Measurements from ENCODE around the gene EML6. TPM values are rescaled to one million over a fixed set of nuclear protein-coding genes. Genes with fewer than 3 reads are reported as not detected.

The EML6 gene
- total and polyA plus RNA-seq, 2 of the 13 experiments (the other 11 are each of a cell fraction or from before 2014, with no cell fraction given): 17.2 to 32.4 TPM

DNA sequence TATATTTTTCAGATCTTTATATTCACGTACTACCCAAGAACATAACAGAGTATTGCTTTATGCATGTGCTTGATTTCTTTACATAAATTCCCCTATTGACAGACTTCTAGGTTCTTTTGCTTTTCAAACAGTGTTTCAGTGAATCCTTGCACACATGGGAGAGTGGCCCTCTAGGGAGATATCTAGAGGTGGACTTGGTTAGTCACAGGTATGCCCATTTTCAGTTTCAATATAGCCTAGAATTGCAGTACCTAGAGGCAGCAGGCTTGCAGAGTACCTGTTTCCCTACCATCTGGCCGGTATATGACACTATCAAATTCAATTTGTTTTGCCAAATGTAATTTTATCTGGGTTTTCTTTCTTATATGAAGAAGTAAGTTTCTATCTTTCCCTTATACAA is 36.8 kb downstream of the EML6 start:
- CTCF ChIA-PET (ENCODE audit: low intra/inter-chr PET ratio, low total read pairs): no interaction called here
- Histone ChIP-seq H3K27me3 (ENCODE audit: control insufficient read depth in 1 of 2, insufficient read depth in 2 of 2, low read length in 2 of 2) (no peaks in the 10 kb centered on the region), H3K9me3 (ENCODE audit: low read length) (no peaks in the 10 kb centered on the region), H3K4me1 (ENCODE audit: insufficient read depth, low read length) (0 out of 2 replicates have a peak, but pooled peaks cover 5% of the 10 kb centered on the region), H4K20me1 (ENCODE audit: insufficient read depth, low read length) (no peaks in the 10 kb centered on the region), H3K36me3 (replicated peaks in 1 of 2; ENCODE audit: control insufficient read depth in 1 of 2, insufficient read depth in 2 of 2, low read length in 2 of 2) (no peaks in the 10 kb centered on the region), H3K4me3 (replicated peaks in 1 of 3; ENCODE audit: insufficient read depth in 1 of 3, low read depth in 2 of 3, low read length in 3 of 3) (no peak overlapping the region), H3K27ac (ENCODE audit: extremely low read length, insufficient read depth, low read length) (no peak overlapping the region), H2AFZ (ENCODE audit: low read length) (no peak overlapping the region), H3K4me2 (ENCODE audit: low read depth, low read length) (no peak overlapping the region), H3K79me2 (ENCODE audit: insufficient read depth, low read length) (no peaks in the 10 kb centered on the region), H3K9ac (ENCODE audit: insufficient read depth, low read depth, low read length) (no peak overlapping the region)
- WGBS (ENCODE audit: low lambda C conversion rate): 97% methylated on average over 2 of the region's 2 CpGs
- ATAC-seq: no peak
- BruUV-seq (replicated peaks): no TSS peak
- no peak for DNase-seq (ENCODE audit: low spot score)
- POLR2A ChIA-PET: no interaction called here
- TF ChIP-seq ZNF3 (CRISPR knock-in tag; IDR thresholded peaks at IDR 0.05) (no peak), TMF1 (CRISPR knock-in tag; IDR thresholded peaks at IDR 0.05; ENCODE audit: low read depth) (no peak)
- TF ChIP-seq, protein P1, sequence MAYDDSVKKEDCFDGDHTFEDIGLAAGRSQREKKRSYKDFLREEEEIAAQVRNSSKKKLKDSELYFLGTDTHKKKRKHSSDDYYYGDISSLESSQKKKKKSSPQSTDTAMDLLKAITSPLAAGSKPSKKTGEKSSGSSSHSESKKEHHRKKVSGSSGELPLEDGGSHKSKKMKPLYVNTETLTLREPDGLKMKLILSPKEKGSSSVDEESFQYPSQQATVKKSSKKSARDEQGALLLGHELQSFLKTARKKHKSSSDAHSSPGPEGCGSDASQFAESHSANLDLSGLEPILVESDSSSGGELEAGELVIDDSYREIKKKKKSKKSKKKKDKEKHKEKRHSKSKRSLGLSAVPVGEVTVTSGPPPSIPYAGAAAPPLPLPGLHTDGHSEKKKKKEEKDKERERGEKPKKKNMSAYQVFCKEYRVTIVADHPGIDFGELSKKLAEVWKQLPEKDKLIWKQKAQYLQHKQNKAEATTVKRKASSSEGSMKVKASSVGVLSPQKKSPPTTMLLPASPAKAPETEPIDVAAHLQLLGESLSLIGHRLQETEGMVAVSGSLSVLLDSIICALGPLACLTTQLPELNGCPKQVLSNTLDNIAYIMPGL (CRISPR knock-in tag; IDR thresholded peaks at IDR 0.05; ENCODE audit: borderline replicate concordance in 1 of 2, low read depth in 1 of 2): no peak
- in situ Hi-C loops (cut with HindIII; ENCODE audit: extremely low pct_ligation_motif_present, low pct_unique_long_range_greater_than_20kb): no loop called here
- intact Hi-C loops (cut with micrococcal nuclease; ENCODE audit: unreplicated experiment): no loop called here
- FAIRE-seq: no peak

DNA sequence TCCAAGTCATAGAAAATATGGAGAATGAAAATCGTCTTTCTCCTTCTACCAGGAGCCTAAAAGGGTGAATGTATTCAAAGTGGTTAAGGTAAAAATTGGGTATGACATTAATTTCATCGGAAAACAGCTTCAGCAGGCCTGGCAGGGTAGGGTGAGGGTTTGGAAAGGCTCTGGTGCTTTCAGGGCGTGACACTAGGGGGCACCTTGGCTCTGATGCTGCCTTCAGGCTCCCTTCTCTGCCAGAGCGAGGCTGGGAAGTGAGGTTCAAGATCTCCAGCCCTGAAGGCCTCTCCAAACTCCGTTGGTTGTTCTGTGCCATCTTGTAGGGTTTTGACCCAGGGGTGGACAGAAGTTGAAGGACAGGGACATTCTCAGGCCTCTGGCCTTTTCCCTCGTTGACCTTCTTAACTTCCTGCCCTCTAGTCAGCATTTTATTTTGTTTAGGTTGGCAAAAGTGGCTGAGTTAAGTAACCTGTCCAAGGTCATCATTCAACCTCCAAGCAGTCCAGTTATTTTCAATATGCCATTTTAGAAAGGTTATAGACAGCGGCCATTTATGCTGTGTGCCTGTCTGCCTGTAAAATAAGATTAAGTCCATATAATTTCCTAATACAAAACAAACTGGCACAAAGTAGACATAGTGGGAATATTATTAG is 40.3 kb downstream of the EML6 start:
- H2AFZ ChIP-seq (ENCODE audit: low read length): no peak overlapping the region
- ATAC-seq (peak; percentile 58; the same call in 2 of the 3 replicates), DNase-seq (ENCODE audit: low spot score) (no peak), FAIRE-seq (no peak)
- POLR2A ChIA-PET: no interaction called here
- H3K27me3 ChIP-seq (ENCODE audit: control insufficient read depth in 1 of 2, insufficient read depth in 2 of 2, low read length in 2 of 2): no peaks in the 10 kb centered on the region
- H3K9ac ChIP-seq (ENCODE audit: insufficient read depth, low read depth, low read length): no peak overlapping the region
- 0 out of 2 replicates have a peak, but pooled peaks cover 5% of the 10 kb centered on the region for H3K4me1 ChIP-seq (ENCODE audit: insufficient read depth, low read length)
- CTCF ChIA-PET (ENCODE audit: low intra/inter-chr PET ratio, low total read pairs): no interaction called here
- no peak overlapping the region for H3K27ac ChIP-seq (ENCODE audit: extremely low read length, insufficient read depth, low read length)
- no peaks in the 10 kb centered on the region for H4K20me1 ChIP-seq (ENCODE audit: insufficient read depth, low read length)
- H3K79me2 ChIP-seq (ENCODE audit: insufficient read depth, low read length): no peaks in the 10 kb centered on the region
- in situ Hi-C loops (cut with HindIII; ENCODE audit: extremely low pct_ligation_motif_present, low pct_unique_long_range_greater_than_20kb): no loop called here
- WGBS (ENCODE audit: low lambda C conversion rate): 60% methylated on average over 7 of the region's 7 CpGs
- H3K4me3 ChIP-seq (replicated peaks in 1 of 3; ENCODE audit: insufficient read depth in 1 of 3, low read depth in 2 of 3, low read length in 3 of 3): no peak overlapping the region
- no TSS peak for BruUV-seq (replicated peaks)
- no peaks in the 10 kb centered on the region for H3K9me3 ChIP-seq (ENCODE audit: low read length)
- H3K4me2 ChIP-seq (ENCODE audit: low read depth, low read length): no peak overlapping the region
- intact Hi-C loops (cut with micrococcal nuclease; ENCODE audit: unreplicated experiment): no loop called here
- H3K36me3 ChIP-seq (replicated peaks in 1 of 2; ENCODE audit: control insufficient read depth in 1 of 2, insufficient read depth in 2 of 2, low read length in 2 of 2): no peaks in the 10 kb centered on the region
- TF ChIP-seq ZNF350 (CRISPR knock-in tag; IDR thresholded peaks at IDR 0.05; ENCODE audit: borderline replicate concordance, low read depth) (no peak), STAG1 (CRISPR knock-in tag; IDR thresholded peaks at IDR 0.05) (peak; percentile 67), MAFF (IDR thresholded peaks at IDR 0.05; ENCODE audit: low read depth, low read length) (peak; percentile 88), ZEB1 (IDR thresholded peaks at IDR 0.05; ENCODE audit: insufficient replicate concordance, low read depth) (no peak)
- TF ChIP-seq, protein P2, sequence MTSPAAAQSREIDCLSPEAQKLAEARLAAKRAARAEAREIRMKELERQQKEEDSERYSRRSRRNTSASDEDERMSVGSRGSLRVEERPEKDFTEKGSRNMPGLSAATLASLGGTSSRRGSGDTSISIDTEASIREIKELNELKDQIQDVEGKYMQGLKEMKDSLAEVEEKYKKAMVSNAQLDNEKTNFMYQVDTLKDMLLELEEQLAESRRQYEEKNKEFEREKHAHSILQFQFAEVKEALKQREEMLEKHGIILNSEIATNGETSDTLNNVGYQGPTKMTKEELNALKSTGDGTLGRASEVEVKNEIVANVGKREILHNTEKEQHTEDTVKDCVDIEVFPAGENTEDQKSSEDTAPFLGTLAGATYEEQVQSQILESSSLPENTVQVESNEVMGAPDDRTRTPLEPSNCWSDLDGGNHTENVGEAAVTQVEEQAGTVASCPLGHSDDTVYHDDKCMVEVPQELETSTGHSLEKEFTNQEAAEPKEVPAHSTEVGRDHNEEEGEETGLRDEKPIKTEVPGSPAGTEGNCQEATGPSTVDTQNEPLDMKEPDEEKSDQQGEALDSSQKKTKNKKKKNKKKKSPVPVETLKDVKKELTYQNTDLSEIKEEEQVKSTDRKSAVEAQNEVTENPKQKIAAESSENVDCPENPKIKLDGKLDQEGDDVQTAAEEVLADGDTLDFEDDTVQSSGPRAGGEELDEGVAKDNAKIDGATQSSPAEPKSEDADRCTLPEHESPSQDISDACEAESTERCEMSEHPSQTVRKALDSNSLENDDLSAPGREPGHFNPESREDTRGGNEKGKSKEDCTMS (CRISPR knock-in tag; conservative IDR thresholded peaks at IDR 0.05): no peak
- TF ChIP-seq, protein P3, sequence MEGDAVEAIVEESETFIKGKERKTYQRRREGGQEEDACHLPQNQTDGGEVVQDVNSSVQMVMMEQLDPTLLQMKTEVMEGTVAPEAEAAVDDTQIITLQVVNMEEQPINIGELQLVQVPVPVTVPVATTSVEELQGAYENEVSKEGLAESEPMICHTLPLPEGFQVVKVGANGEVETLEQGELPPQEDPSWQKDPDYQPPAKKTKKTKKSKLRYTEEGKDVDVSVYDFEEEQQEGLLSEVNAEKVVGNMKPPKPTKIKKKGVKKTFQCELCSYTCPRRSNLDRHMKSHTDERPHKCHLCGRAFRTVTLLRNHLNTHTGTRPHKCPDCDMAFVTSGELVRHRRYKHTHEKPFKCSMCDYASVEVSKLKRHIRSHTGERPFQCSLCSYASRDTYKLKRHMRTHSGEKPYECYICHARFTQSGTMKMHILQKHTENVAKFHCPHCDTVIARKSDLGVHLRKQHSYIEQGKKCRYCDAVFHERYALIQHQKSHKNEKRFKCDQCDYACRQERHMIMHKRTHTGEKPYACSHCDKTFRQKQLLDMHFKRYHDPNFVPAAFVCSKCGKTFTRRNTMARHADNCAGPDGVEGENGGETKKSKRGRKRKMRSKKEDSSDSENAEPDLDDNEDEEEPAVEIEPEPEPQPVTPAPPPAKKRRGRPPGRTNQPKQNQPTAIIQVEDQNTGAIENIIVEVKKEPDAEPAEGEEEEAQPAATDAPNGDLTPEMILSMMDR (CRISPR knock-in tag; IDR thresholded peaks at IDR 0.05): peak; percentile 61
